Stimulated activated naive CD8-positive, alpha-beta T cell treated with anti-CD3 and anti-CD28 coated beads, Interleukin-15, Interleukin-2, amounts not matched to agents 100 U/mL and 50 U/mL, for 24 hours (primary cell): ENCODE data around the gene SIGLEC1.

Experiments
- ATAC-seq: fragments of 150-1000 bp; cut with Tn5 transposase; one replicate; pipeline ENCODE4 v1.10.0; 2021
- DNase-seq: peaks from one replicate; pipeline ENCODE4 v3.0.0; 2021

SIGLEC1 gene

GRCh38 chr20:3679749-3680700 is 32.4 kb downstream of the SIGLEC1 start:
- no peak for DNase-seq

DNA sequence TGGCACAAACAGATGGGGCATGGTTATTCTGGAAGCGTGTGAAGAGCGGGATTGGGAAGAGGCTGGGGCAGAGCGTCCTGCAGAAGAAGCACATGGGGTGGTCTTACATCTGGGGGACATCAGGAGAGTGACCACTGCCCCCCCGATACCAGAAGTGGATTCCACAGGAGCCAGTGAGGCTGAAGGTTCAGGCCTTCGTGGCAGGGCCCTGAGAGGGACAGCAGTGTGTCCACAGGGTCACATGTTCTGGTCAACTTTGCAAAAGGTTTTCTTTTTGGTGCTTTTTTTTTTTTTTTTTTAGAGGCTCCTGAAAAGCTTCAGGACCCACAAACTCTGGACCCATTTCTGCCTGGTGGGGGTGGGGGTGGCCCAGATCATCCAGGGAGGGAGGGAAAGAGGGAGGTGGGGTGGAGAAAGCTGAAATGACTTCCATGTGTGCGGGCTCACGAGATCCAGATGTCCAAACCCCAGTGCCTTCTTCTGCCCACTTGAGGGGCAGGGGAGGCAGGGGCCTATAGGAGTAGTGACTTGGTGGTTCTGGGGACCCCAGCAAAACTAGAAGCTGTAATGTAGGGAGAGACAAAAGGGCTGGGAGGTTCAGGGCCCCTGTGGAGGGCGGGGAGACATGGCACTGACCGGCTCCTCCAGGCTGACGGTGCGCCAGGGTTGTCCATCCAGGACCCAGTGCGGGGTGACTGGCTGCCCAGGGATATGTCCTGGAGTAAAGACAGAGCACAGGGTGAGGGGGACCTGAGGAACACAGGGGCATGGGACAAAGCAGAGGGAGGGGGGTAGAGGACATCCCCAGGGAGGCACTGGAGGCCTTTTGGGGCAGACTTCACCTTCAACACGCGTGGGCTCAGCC is 33.3 kb downstream of the SIGLEC1 start:
- no peak for DNase-seq

More at GRCh38 chr20:3679749-3680700, 32.4 kb downstream of the SIGLEC1 start:
- ATAC-seq = no peak

GRCh38 chr20:3678198-3678597 is 34.2 kb downstream of the SIGLEC1 start:
- ATAC-seq (no peak), DNase-seq (no peak)

More for the DNA sequence above, 33.3 kb downstream of the SIGLEC1 start:
- ATAC-seq = no peak

GRCh38 chr20:3677733-3678132 is 34.7 kb downstream of the SIGLEC1 start:
- ATAC-seq (no peak), DNase-seq (no peak)

GRCh38 chr20:3674995-3675900 is 37.2 kb downstream of the SIGLEC1 start:
- DNase-seq (no peak), ATAC-seq (no peak)

DNA sequence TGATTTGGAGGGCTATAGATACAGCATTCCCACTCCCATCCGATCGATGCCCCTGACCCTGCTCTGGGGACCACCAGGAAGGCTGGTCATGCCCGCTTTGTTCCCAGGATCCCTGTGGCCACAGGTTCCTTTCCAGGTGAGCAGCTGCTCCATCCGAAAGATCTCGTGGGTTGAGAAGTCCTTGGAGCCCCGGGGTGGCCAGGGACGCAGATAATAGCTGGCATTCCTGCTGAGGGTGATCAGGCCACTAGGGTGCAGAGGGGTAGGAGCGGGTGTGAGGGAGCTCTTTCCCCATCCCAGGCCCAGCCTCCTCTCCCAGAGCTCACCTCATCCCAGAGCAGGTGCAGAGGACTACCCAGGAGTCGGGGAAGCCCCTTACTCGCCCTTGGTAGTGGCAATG is 38.0 kb downstream of the SIGLEC1 start:
- ATAC-seq = no peak
- no peak for DNase-seq

- ATAC-seq (no peak), DNase-seq (no peak)
These were observed 39.0 kb downstream of the SIGLEC1 start for GRCh38 chr20:3673221-3674070.

DNA sequence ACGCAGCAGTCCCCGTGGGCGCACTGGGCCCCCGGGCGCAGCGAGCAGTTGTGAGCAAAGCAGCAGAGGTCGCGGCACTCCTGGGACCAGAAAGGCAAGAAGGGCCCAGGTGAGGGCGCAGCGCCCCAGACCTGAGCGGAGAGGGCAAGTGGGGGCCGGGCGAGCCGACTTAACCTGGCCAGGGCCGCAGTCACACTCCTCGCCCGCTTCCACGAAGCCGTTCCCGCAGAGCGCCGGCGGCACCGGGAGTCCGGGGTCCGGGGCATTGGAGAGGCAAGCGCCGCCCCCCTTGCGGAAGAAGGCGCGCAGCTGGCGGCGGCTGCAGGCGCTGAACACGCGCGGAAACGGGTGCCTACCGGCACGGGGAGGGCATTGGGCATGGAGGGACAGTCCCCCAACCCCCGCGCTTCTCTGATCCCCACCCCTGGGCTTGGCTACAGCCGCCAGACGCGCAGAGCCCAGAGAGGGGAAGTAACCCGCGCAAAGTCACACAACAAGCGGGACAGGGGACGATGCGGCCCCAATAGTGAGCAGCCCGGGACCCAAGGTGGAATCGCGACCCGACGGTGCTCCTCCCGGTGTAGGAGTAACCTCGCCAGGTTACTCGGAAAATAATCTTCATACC is 39.7 kb downstream of the SIGLEC1 start:
- peak; percentile 17 for ATAC-seq

DNA sequence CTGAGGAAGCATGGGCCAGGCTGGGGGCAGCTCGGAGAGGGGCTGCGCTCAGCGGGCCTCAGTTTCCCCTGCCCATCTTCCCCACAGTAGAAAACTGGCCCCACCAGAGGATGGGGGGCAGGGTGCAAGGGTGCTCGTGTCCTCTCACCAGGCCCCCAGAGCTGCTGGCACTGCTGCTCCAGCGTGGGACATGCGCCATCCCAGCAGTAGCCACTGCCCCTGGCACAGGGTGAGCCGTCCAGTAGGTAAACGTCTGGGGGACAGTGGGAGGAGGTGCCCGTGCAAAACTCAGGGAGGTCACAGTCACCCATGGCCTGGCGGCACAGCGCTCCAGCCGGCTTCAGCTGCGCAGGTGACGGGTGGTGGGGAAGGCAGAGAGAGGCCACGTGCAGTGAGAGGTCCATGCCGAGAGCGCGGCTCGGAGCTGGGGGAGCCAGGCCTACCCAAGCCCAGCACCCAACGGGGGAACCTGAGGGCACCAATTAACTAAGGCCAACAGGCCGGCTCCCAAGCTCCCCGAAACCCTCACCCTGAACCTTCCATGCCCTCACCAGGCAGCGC is 40.3 kb downstream of the SIGLEC1 start:
- DNase-seq = no peak
- no peak for ATAC-seq

More for the DNA sequence above, 39.7 kb downstream of the SIGLEC1 start:
- no peak for DNase-seq

- ATAC-seq (no peak), DNase-seq (no peak)
These were observed 41.5 kb downstream of the SIGLEC1 start for GRCh38 chr20:3670945-3671344.

DNA sequence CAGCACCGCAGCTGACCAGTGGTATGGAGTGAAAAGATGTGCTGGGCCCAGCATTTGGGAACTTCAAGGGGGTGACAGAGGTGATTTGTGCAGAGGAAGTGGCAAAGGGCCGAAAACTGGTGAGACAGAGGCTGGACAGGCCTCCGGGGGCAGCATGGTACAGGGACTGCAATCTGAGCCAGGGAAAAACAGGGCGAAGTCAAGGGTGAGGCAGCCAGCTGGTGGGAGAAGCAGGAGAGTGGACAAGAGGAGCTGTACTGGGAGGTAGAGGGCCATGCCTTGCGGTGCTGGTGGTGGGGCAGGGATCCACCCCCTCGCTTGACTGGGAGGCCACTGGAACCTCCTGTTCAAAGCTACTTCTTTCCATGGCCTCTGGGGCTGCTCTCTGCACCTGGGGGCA is 41.9 kb downstream of the SIGLEC1 start:
- no peak for ATAC-seq
- DNase-seq = no peak

GRCh38 chr20:3669710-3670367 is 42.6 kb downstream of the SIGLEC1 start:
- no peak for ATAC-seq
- no peak for DNase-seq

DNA sequence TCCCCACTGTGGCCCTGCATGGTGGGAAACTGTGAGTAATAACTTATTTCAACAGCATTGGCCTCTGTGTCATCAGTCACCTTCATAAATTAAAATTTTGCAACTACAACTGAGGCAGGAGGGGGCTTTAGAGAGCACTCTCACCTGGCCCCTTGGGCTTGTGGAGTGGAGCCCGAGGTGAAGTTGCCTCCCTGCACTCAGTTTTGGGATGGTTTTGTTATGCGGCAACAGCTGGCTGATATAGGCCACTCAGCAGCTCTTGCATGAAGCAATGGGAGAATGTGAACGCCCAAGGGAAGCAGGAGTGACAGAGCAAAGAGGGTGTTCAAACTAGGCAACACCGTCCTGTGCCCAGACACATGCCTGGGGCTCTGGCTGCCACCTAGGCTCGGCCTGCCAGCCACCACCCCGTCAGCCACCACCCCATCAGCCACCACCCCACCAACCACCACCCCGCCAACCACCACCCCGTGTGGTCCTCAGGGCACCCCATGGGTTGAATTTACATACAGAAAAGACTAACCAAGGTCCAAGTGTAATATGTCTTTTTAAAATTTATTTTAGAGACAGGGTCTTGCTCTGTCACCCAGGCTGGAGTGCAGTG is 44.9 kb downstream of the SIGLEC1 start:
- no peak for DNase-seq
- ATAC-seq = peak; percentile 12

DNA sequence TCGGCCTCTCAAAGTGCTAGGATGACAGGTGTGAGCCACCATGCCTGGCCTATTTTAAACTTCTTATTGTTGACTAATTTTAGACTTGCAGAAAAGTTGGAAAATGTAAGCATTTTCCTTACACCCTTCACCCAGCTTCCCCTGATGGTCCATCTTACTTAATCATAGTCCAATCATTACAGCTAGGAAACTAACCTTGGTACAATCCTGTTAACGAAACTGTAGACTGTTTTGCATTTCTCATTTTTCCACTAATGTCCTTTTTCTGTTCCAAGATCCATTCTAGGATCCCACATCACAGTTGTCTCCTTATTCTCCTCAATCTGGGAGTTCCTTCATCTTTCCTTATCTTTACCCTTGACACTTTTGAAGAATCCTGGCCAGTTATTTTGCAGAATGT is 48.5 kb downstream of the SIGLEC1 start:
- ATAC-seq = no peak
- DNase-seq = no peak

GRCh38 chr20:3663031-3663701 is 49.2 kb downstream of the SIGLEC1 start, which contains the start of gene GFRA4:
TSS of gene GFRA4 (minus strand) at chr20:3663399. CDS start at chr20:3663399, 0 bp downstream.
- DNase-seq (no peak), ATAC-seq (no peak)
